Measurements from ENCODE around the gene STT3B.

The STT3B gene

DNA sequence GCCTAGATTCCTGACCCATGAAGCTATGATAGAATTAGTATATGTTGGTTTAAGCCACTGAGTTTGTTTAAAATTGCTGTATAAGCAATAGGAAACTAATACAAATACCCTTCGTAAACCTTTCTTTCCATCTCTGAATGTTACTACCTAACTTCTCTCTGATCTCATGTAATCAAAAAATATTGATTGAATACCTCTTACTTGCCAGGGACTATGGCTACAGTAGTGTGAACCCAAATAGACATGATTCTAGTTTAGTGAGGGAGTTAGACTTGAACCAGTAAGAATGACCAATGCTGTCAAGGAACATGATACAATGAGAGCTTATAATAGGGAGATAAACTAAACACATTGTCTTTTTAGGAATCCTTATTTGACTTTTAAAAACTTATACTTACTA lies 19.4 kb downstream of the STT3B start:
- DNase-seq (ENCODE audit: low read depth), result no peak

DNA sequence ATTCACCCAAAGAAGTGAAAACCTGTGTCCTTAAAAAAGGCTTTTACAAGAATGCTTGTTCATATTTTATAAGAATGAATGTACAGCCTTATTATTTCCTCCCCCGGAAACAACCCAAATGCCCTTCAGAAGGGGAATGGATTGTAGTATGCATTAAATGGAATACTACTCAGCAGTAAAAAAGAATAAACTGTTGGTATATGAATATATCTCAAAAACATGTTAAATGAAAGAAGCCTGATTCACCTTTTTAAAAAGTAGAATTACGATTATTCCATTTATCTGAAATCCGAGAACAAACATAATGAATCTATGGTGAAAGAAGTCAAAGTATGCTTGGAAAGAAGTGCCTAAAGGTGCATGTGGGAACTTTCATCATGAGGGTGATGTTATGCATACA lies 20.5 kb downstream of the STT3B start:
- no peak for DNase-seq (ENCODE audit: low read depth)

DNA sequence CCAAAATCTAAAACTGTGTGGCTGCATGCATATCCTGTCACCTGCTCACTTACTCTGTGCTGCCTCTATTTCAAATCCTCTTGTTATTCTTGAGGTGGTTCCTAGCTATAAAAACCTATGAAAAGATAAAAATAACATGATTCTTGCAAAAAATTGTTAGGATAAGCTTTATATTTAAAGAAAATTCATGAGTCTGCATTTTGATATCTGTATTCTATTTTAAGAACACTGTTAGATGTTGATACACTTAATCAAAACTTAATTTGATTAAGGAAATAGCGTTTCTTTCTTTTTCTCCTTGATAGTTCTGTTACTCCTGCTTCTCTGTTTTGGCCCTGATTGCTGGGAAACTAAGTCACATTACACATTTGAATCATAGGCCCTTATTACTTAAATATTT lies 22.5 kb downstream of the STT3B start:
- DNase-seq (ENCODE audit: low read depth), result no peak

DNA sequence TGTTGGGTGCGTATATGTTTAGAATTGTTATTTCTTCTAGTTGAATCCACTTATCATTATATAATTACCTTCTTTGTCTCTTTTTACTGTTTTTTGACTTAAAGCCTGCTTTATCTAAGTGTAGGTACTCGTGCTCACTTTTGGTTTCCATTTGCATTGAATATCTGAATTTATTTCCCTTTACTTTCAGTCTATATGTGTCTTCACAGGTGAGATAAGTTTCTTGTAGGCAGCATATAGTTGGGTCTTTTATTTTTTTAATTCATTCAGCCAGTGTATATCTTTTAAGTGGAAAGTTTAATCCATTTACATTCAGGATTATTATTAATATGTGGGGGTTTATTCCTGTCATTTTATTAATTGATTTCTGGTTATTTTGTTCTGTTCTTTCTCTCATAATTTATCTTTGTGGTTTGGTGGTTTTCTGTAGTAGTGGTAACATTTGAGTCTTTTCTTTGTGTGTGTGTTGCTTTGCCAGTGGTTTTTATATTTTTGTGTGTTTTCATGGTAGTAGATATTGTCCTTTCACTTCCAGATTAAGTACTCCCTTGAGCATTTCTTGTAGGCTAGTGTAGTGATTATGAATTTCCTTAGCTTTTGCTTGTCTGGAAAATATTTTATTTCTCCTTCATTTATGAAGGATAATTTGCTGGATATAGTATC lies 27.3 kb downstream of the STT3B start:
- no peak for DNase-seq (ENCODE audit: low read depth)

DNA sequence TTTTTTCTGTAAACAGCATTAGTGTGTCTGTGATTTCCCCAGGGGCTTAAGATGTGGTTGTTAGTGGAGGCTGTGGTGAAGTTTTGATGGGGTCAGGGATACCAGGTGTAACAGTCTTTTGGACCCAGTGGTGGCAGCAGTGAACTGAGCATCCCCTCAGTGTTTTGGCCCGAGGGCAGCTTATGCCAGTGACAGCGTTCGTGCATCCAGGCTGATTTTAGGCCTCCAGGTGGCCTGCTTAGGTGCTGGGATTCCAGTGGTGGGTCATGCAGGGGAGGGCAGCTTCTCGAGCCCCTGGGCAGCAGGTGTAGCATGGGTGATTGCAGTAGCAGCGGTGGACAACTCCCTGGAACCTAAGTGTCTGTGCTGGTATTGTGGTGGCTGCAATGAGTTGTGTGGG lies 29.2 kb downstream of the STT3B start:
- DNase-seq (ENCODE audit: low read depth), result no peak

DNA sequence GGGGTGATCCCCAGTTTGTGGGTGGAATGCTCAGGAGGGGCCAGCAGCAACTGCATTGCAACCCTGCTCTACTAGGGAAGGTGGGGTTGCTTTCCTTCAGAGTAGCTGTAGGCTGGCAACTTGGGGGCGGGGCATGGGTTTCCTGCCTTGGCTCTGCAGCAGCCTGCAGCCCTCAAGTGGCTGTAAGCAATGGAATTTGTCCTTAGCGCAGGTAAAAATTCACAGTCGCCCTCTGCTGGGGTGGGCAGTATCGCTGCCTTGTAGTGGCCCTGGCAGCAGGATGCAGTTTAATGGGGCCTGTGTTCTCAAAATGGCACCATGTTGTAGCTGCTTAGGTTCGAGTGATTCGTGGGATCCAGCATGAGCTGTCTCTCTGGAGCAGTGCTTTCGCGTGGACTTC lies 29.8 kb downstream of the STT3B start:
- DNase-seq (ENCODE audit: low read depth), result no peak

DNA sequence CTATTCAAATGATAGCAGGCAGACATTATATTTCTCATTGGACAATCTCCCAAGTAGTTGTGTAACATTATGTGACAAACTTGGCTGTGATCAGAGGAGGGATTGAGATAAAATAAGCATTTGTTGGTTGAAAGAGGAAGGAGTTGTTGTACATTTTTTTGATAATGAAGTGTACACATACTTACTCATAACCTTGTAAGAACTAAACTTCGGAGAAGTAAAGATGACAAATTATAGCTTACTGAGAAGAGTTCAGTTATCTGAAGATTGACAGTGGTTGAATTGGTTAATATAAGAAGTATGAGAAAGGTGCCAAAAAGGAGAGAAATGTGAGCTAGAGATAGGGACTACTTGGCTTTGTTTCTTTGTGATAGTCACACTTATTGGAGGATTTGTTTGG lies 32.6 kb downstream of the STT3B start:
- DNase-seq (ENCODE audit: low read depth), result no peak

DNA sequence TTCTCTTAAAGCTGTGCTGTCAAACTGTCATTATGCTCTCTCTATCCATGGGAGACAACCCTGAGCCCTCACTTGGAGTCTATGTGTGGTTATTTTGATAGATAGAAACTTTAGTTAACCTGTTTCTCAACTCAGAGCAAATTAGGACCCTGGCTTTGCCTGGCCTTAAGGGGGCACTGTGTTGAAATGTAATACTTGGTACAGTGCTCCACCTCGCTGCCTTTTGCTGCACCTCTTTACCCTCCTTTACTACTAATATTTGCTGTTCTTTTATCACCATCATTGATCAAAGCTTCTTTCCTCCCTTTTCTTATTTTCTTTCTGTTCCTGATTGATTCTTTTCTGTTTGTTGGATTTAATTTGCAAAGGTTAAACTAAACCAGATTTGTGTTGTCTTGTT lies 34.3 kb downstream of the STT3B start:
- no peak for DNase-seq (ENCODE audit: low read depth)

DNA sequence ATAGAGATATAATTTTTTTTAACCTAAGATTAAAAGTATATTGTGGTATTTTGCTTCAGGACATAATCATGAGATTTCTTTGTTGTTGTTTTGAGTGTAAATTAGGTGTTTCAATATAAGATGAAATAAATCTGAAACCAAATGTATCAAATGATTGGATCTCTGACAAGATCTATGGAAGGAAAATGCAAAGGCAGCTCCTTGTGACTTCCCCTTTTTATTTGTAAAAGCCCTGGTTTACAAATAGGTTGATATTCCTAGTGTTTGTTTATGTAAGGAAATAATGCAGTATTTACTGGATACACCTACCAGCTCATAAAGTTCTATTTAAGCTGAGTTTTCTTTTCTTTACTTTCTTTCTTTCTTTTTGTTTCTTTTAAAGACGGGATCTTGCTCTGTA lies 35.9 kb downstream of the STT3B start:
- DNase-seq (ENCODE audit: low read depth), result no peak

DNA sequence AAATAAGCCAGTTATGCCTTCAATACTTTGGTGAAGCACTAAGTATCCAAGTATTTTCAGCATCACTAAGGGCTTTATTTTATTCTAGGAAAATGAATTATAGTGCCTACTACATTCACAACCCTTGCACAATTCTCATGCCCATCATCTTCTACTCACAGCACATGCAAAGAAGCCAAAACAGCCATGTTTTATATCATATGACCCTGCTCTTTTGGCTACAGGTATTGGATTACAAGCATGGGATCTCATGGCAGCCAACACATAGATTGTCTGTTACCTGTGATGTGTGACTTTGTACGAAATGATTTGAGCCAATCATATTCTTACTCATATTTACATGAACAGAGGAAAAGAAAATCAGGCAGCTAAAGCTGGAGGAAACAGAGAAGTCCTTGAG lies 38.6 kb downstream of the STT3B start:
- DNase-seq (ENCODE audit: low read depth), result no peak

DNA sequence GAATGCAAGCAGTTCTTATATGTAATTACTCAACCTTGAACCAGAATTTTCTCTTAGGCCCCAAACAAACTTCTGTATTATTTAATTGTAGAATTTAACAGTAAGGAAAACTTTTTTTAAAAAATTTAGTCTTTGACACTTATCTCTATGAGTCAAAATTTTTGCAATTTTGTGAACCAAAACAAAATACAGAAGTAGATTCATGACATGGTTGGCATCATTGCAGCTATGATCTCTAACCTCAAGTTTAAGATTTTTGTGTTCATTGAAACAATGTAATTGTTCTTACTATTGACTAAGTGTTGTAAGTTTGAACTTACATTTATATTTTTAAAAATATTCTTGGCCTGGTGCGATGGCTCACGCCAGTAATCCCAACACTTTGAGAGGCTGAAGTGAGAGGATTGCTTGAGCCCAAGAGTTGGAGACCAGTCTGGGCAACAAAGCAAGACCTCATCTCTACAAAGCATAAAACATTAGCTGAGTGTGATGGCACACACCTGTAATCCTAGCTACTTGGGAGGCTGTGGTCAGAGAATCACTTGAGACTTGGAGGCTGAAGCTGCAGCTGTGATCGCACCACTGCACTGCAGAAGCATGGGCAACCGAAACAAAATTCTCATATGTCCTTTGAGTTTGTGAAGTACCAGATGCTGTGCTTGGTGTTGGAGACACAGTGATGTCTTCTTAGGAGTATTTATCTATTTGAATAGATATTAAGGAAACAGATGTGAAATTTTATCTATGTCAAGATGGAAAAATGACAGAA lies 39.7 kb downstream of the STT3B start:
- DNase-seq (ENCODE audit: low read depth), result no peak

DNA sequence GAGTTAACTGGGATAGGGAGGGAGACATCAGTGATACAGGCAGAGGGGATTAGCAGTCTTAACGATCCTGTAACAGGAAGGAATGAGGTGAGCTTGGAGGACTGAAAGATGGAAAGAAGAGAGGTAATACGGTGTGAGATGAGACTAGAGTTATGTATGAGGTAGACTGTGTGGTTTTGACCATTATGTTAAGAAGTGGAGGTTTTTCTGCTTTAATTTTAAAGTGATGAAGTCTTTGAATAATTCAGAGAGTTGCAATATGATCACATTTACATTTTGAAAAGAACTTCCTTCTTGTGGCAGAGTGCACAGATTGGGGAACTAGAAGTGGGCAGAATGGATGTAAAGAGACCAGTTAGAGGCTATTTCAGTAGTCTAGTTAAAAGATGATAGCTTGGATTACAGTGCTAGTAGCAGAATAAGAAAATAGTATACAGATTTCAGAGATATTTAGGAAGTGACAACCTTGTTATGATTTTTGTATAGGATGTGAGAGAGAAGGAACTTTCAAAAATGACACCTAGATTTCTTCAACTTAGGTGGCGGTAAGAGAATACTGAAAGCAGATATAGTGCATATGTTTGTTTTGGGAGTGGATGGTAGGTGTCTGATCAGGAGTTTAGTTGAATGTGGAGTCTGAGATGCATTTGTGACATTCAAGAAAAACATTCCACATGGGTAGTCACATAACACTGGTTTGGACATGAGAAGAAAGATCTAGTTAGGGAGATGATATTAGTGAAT lies 40.5 kb downstream of the STT3B start:
- no peak for DNase-seq (ENCODE audit: low read depth)

DNA sequence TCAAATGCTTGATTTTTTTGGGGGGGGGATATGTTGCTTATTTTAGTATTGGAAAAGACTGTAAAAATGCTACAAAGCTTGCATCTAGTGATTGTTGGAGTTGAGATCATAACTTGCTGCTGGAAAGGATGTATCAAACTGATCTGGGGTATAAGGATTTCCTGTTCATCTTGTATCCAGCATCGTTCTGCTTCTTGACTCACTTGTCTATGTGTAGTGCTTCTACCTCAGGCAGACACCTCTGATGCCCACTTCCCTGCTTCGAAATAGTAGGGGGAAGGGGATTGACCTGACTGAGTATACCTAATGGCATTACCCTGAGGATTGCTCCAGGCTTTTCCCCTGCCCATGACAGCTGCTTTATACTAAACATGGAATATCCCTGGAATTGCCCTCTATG lies 42.7 kb downstream of the STT3B start:
- DNase-seq (ENCODE audit: low read depth), result no peak

DNA sequence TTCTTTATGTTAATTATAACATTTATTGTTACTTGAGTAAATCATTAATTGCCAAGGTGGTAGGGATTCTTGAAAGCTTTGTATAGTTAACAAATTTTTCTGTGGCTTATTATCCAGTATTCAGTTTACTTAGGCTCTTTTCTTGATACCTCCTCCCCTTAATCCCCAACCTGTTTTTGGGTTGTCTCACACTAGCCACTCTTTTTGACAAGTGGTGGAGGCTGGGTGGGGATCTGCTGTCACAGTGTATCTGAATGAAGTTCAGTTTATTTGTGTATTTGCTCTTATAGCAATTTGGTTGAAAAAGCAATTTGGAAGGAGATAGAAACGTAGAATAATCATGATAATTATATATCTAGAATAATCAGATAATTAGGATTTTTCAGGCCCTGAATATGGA lies 43.8 kb downstream of the STT3B start:
- no peak for DNase-seq (ENCODE audit: low read depth)

DNA sequence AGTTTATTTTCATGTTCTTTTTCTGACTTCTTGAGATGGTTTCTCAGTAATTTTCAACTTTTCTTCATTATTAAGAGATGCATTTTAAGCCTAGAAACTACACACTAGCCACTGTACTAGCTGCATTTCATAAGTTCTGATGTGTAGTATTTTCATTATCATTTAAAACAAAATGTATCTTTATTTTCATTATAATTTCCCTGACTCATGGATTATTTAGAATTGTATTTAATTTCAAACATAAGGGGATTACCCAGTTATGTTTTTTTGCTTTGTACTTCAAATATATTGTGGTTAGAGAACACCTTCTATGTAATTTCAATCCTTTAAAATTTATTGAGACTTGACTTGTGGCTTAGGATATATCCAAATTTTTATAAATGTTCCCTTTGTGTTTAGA lies 44.5 kb downstream of the STT3B start:
- DNase-seq (ENCODE audit: low read depth), result no peak

DNA sequence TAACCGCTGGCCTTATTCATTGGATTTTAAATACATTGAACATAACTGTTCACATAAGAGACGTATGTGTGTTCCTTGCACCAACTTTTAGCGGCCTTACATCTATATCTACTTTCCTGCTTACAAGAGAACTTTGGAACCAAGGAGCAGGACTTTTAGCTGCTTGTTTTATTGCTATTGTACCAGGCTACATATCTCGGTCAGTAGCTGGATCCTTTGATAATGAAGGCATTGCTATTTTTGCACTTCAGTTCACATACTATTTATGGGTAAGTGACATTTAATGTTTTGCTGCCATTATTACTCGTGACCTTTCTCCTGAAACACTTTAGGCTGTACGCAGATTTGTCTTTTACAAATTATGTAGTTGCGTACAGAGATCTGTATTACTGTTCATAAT lies 47.1 kb downstream of the STT3B start:
- DNase-seq (ENCODE audit: low read depth), result no peak

DNA sequence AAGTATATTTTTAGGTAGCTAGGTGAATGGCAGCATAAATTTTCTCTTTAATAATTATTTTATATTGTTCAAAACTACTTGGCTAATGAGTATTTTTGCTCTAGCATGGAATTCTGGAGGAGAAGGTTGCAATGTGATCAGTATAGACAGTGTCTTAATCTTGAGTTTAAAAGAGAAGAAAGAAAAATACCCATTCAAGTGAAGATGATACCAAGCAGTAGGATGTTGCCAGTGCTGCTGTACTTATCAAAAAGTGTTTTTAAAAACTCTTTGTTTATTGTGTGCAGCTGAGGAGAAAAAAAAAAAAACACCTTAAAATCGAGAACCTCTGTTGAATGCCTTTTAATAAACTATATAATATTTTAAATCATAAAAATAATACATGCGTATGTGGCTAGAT lies 47.9 kb downstream of the STT3B start:
- DNase-seq (ENCODE audit: low read depth), result no peak

DNA sequence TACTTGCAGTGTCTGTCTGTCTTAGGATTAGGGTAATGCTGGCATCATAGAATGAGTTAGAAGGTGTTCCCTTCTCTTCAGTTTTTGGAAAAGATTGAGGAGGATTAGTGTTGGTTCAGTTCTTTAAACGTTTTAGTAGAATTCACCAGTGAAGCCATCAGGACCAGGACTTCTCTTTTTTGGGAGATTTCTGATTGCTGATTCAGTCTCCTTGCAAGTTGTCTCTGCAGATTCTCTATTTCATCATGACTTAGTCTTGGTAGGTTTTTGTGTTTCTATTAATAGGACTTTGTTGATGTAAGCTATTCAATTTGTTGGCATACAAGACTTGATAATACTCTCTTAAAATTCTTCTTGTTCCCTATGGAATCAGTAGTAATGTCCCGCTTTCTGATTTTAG lies 48.9 kb downstream of the STT3B start:
- no peak for DNase-seq (ENCODE audit: low read depth)

DNA sequence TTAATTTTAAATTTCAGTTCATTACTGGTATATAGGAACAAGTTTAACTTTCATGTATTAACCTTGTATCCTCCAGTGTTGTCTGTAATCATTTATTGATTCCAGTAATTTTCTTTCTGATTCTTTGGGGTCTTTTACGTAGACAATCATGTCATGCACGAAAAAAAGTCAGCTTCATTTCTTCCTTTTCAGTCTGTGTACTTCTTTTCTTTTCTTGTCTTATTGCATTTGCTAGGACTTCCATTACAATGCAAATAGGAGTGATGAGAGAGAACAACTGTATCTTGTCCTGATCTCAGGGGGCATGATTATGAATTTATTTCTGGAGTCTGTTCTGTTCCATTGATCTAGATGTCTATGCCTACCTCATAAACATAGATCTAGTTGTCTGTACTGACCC lies 56.5 kb downstream of the STT3B start:
- DNase-seq (ENCODE audit: low read depth), result no peak

DNA sequence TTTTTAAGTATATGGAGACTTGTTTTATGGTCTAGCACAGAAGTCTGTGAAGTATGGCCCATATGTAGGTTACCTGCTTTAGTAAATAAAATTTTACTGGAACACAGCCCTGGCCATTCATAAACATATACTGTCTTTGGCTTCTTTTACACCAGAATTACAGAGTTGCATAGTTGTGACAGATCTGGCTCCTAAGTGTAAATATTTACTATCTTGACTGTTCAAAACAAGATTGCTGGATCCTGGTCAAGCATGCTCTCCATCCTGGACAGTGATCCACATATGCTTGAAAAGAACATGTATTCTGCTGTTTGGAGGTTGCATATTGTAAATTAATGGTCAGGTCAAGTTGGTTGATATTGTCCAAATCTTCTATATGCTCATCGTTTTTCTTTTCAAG lies 57.9 kb downstream of the STT3B start:
- DNase-seq (ENCODE audit: low read depth), result no peak

DNA sequence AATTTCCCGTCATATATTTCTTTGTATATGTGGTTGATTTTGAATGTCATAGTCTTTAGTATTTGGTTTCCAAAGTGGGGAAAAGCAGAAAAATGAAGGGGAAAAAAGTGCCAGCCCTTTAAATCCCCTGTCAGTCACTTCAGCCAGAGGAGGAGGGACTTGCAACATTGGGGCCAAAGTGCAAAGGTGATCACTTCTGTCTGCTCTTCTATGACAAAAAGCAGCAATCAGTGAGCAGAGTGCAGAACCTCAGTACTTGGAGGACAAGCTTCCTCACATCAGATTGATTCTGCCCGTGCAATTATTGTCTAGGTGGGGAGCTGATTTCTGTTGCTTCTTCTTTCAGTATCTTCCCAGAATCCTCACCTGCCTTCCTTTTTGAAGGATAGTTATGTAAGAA lies 60.0 kb downstream of the STT3B start:
- DNase-seq (ENCODE audit: low read depth), result no peak

DNA sequence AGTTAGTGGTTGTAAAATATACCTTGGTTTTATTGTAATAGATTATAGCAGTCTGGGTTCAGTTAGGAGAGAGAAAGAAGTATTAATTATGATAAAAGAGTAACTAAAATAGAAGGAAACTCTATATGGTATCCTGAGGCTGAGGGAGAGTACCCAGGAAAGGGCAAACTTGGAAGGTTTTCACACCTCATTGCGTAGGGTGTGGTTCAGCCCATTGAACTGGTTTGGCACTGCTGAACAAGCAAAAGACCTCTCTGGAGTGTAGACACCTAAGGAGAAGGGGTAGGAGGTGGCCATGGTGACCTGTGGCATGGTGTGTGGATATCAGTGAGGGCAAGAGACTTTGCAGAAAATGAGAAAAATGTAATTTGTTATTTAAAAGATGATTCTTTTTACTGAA lies 63.5 kb downstream of the STT3B start:
- DNase-seq (ENCODE audit: low read depth), result no peak

DNA sequence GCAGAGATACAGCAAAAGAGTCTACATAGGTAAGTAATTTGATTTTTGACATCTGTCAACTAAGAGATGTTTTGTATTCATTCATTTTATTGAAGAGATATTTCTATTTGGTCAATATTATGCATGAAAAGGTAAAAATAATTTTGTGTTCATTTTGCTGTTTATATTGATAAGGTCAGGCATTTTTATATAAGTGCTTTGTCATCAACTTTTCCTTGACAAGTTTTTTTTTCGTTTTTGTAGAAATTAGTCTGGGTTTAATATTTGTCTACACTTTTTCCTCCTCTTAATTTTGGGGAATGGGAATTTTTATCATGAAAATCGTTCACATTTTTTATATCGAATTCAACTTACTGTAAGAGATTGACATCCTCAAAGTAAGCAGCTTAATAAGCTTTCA lies 67.7 kb downstream of the STT3B start:
- DNase-seq (ENCODE audit: low read depth), result no peak

Data from HS-27A (cell line).